Measurements from ENCODE around the gene TTC17.

Gene TTC17

DNA sequence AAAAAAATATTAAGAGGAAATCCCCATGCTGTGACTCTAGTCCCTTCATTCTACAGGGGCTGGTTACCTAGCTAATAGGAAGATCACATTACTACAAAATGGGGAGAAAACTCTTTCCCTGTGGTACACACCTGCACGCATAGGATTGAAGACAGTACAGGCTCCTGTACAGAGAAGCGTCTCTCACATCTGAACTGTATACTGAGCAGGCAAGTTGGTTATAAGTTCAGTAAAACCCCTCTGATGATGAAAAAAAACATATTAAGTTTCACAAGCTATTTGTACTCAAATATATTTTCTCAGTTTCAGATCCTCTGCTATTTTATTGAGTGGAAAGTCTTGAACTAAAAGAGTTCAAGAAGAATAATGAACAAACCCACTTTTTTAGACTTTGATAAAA, 164.9 kb downstream of the TTC17 start:
- DNase-seq: no peak

DNA sequence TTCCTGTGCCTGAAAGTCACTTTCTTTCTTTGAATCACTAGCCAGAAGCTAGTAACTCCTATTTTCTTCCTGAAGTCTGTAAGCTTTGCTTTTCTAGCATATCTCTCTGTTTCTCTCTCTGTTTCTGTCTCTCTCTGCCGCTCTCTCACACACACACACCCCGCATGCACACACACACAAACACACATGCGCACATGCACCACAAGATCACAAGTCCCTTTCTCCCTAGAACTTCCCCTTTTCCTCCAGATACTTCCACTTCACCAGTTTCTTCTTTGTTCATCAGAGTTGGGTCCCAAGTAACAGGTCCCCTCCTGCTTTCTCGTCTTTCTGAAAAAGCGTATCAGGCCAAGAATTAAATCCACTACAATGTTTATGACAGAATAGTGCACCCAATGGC, 173.3 kb downstream of the TTC17 start:
- peak in 3 of 56 donors; percentile 6 to 16 (median 12) for DNase-seq

DNA sequence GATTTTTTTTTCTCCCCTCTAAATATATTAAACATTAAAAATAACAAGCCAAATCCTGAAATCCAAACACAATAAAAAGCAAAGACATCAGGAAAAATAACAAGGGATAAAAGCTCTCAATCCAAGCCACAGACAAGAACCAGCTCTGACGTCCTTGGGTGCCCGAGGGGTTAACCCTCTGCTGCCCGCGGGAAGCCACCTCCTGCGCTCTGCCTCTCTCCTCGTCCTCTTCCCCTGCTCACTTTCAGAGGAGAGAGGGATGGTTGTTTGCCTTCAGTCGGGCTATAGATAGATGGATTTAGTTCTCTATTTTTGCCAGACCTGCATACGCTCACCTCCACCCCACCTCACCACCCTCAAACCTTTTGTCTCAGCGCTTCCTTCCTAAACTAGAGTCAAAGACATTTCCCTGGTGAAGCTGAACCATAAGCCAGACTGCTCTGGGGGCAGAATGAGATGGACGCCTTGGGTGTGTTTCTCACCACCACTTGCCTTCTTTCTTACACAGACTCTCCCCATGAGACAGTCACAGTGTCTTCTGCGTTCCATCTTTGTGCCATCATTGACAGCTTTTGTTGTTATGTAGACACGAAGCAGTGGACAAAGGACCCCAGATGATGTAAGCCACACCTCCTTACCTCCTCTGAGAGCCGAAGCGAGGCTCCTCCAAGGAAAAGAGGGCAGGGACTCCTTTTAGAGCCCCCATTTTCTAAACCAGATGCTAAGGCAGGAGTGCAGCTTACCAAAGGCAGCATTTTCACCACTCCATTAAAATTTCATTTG, 179.3 kb downstream of the TTC17 start:
- no peak for DNase-seq

DNA sequence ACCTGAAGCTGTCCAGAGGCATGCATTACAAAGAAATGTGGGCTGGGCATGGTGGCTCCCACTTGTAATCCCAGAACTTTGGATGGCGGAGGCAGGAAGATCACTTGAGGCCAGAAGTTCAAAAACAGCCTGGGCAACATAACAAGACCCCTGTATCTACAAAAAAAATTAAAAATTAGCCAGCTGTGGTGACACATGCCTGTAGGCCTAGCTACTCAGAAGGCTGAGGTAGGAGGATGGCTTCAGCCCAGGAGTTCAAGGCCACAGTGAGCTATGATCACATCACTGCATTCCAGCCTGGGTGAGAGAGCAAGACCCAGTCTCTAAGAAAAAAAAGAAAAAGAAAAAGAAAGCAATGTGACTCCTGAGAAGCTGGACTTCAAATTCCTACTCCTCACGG, 183.3 kb downstream of the TTC17 start:
- DNase-seq: no peak

DNA sequence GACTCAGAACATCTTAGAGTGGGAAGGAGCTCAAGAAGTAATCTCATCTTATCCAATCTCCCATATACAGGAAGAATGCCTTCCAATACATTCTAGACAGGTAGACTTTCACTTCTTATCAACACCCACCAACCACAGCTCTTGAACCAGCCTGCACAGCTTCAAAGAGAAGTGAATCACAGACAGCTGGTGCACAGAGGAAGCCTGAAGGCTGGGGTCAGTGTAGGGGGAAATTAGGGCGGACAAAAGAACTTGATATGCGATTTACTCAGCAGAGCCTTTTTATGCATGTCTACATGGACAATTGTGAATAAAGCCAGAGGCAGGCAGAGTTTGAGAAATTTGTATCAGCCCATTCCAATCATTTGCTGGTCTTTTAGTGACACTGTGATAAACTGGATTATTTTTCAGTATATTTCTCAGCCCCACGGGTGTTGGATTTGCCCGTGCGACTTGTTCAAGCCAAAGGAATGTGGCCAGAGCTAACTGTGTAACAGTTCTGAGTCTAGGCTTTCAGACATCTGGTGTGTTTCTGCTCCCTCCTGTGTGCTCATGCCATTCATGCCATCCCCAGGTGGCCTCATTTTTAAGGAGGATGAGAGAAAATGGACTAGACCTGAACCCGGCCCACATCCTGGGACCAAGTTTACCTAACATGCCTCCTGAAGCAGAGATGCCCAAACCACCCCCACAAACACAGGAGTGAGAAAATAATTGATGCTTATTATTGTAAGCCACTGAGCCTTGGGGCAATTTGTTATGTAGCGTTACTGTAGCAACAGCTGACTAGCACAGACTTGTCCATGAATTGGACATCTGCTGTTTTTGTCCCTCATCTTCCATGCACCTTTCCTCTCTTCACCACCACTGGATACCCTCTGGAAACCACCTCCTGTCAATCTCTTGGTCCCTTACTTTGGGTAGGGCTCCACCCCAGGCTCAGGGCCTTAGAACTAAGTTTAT, 184.3 kb downstream of the TTC17 start:
- DNase-seq: no peak

Measured in amygdala (tissue), 56 donors.